ENCODE data around the gene TCERG1L.

Gene TCERG1L

GRCh38 chr10:131058799-131059198 lies 252.7 kb downstream of the TCERG1L start:
- no peak for DNase-seq
- Mint-ChIP-seq H3K4me3 (no peak overlapping the region), H3K9me3 (no peaks in the 10 kb centered on the region), H3K27me3 (no peaks in the 10 kb centered on the region), H3K36me3 (no peaks in the 10 kb centered on the region), H3K27ac (no peak overlapping the region), H3K4me1 (no peaks in the 10 kb centered on the region)
- CTCF ChIA-PET, result no interaction called here

- H3K27ac Mint-ChIP-seq, result no peak overlapping the region
These were observed 254.7 kb downstream of the TCERG1L start for GRCh38 chr10:131056781-131057180.

GRCh38 chr10:131056091-131056579 lies 255.4 kb downstream of the TCERG1L start:
- CTCF ChIA-PET, result no interaction called here
- Mint-ChIP-seq H3K36me3 (no peaks in the 10 kb centered on the region), H3K4me1 (no peaks in the 10 kb centered on the region), H3K27ac (no peak overlapping the region), H3K9me3 (peaks cover 6% of the 10 kb centered on the region), H3K4me3 (no peak overlapping the region), H3K27me3 (no peaks in the 10 kb centered on the region)
- no peak for DNase-seq

More at GRCh38 chr10:131056781-131057180, 254.7 kb downstream of the TCERG1L start:
- Mint-ChIP-seq H3K4me3 (no peak overlapping the region), H3K27me3 (no peaks in the 10 kb centered on the region), H3K9me3 (peaks cover 6% of the 10 kb centered on the region), H3K36me3 (no peaks in the 10 kb centered on the region), H3K4me1 (no peaks in the 10 kb centered on the region)
- DNase-seq, result no peak
- CTCF ChIA-PET, result no interaction called here

- no peak for DNase-seq
- H3K4me1 Mint-ChIP-seq, result no peaks in the 10 kb centered on the region
- peaks cover 11% of the 10 kb centered on the region for H3K9me3 Mint-ChIP-seq
- H3K27me3 Mint-ChIP-seq, result no peaks in the 10 kb centered on the region
- no peaks in the 10 kb centered on the region for H3K36me3 Mint-ChIP-seq
- H3K27ac Mint-ChIP-seq, result no peak overlapping the region
- H3K4me3 Mint-ChIP-seq, result no peak overlapping the region
- CTCF ChIA-PET, result no interaction called here
These were observed 256.1 kb downstream of the TCERG1L start for GRCh38 chr10:131055437-131055836.

GRCh38 chr10:131053192-131053591 lies 258.3 kb downstream of the TCERG1L start:
- Mint-ChIP-seq H3K27me3 (no peaks in the 10 kb centered on the region), H3K27ac (no peak overlapping the region), H3K4me3 (no peak overlapping the region), H3K9me3 (peaks cover 11% of the 10 kb centered on the region), H3K4me1 (no peaks in the 10 kb centered on the region), H3K36me3 (no peaks in the 10 kb centered on the region)
- no peak for DNase-seq
- CTCF ChIA-PET, result no interaction called here

GRCh38 chr10:131050162-131050766 lies 261.3 kb downstream of the TCERG1L start:
- Mint-ChIP-seq H3K4me1 (no peaks in the 10 kb centered on the region), H3K27ac (no peak overlapping the region)

GRCh38 chr10:131049016-131049415 lies 262.5 kb downstream of the TCERG1L start:
- Mint-ChIP-seq H3K27ac (no peak overlapping the region), H3K27me3 (no peaks in the 10 kb centered on the region)

More at GRCh38 chr10:131050162-131050766, 261.3 kb downstream of the TCERG1L start:
- no peaks in the 10 kb centered on the region for H3K27me3 Mint-ChIP-seq
- no peaks in the 10 kb centered on the region for H3K36me3 Mint-ChIP-seq
- H3K4me3 Mint-ChIP-seq, result no peak overlapping the region
- CTCF ChIA-PET, result no interaction called here
- DNase-seq, result no peak
- peaks cover 11% of the 10 kb centered on the region for H3K9me3 Mint-ChIP-seq

GRCh38 chr10:131048606-131049005 lies 262.9 kb downstream of the TCERG1L start:
- Mint-ChIP-seq H3K27me3 (no peaks in the 10 kb centered on the region), H3K36me3 (no peaks in the 10 kb centered on the region), H3K9me3 (peaks cover 11% of the 10 kb centered on the region), H3K4me3 (no peak overlapping the region), H3K4me1 (no peaks in the 10 kb centered on the region), H3K27ac (no peak overlapping the region)
- no peak for DNase-seq
- CTCF ChIA-PET, result no interaction called here

More at GRCh38 chr10:131049016-131049415, 262.5 kb downstream of the TCERG1L start:
- H3K4me1 Mint-ChIP-seq, result no peaks in the 10 kb centered on the region
- no peaks in the 10 kb centered on the region for H3K36me3 Mint-ChIP-seq
- no peak for DNase-seq
- peaks cover 11% of the 10 kb centered on the region for H3K9me3 Mint-ChIP-seq
- CTCF ChIA-PET, result no interaction called here
- no peak overlapping the region for H3K4me3 Mint-ChIP-seq

- Mint-ChIP-seq H3K4me3 (no peak overlapping the region), H3K4me1 (no peaks in the 10 kb centered on the region), H3K27me3 (no peaks in the 10 kb centered on the region), H3K36me3 (no peaks in the 10 kb centered on the region), H3K27ac (no peak overlapping the region), H3K9me3 (peaks cover 11% of the 10 kb centered on the region)
- DNase-seq, result no peak
- CTCF ChIA-PET, result no interaction called here
These were observed 264.0 kb downstream of the TCERG1L start for GRCh38 chr10:131047501-131047900.

GRCh38 chr10:131046194-131046593 lies 265.3 kb downstream of the TCERG1L start:
- Mint-ChIP-seq H3K4me1 (no peaks in the 10 kb centered on the region), H3K9me3 (peaks cover 5% of the 10 kb centered on the region), H3K27ac (no peak overlapping the region), H3K4me3 (no peak overlapping the region), H3K36me3 (no peaks in the 10 kb centered on the region), H3K27me3 (no peaks in the 10 kb centered on the region)
- CTCF ChIA-PET, result no interaction called here
- DNase-seq, result no peak

- H3K4me3 Mint-ChIP-seq, result no peak overlapping the region
- no peaks in the 10 kb centered on the region for H3K27me3 Mint-ChIP-seq
- H3K4me1 Mint-ChIP-seq, result no peaks in the 10 kb centered on the region
- H3K9me3 Mint-ChIP-seq, result no peaks in the 10 kb centered on the region
- no peak overlapping the region for H3K27ac Mint-ChIP-seq
- CTCF ChIA-PET, result interaction anchor here (0.7 kb wide), 1 partner anchor 971 kb away, joined by 3 read pairs; no protein-coding TSS in a partner anchor
- no peak for DNase-seq
- H3K36me3 Mint-ChIP-seq, result no peaks in the 10 kb centered on the region
These were observed 267.0 kb downstream of the TCERG1L start for GRCh38 chr10:131044379-131045111.

GRCh38 chr10:131043039-131043691 lies 268.4 kb downstream of the TCERG1L start:
- CTCF ChIA-PET, result no interaction called here
- no peak overlapping the region for H3K4me3 Mint-ChIP-seq
- no peaks in the 10 kb centered on the region for H3K9me3 Mint-ChIP-seq
- no peak overlapping the region for H3K27ac Mint-ChIP-seq
- no peaks in the 10 kb centered on the region for H3K4me1 Mint-ChIP-seq
- H3K36me3 Mint-ChIP-seq, result no peaks in the 10 kb centered on the region
- DNase-seq, result no peak
- H3K27me3 Mint-ChIP-seq, result no peaks in the 10 kb centered on the region

All from activated naive CD4-positive, alpha-beta T cell treated with anti-CD3 and anti-CD28 coated beads, Interleukin-2, amount 10 ng/mL, durations not matched to agents 7 days and 5 days (primary cell).